ENCODE measurements around the gene AMOTL1. TPM values are rescaled to one million over a fixed set of nuclear protein-coding genes. Genes with fewer than 3 reads are reported as not detected.
A peak's percentile ranks its signal among the peaks of the same experiment; 100 is the strongest.

Gene AMOTL1
- total RNA-seq, 1 experiment from 2014 or later = 32.6 TPM

DNA sequence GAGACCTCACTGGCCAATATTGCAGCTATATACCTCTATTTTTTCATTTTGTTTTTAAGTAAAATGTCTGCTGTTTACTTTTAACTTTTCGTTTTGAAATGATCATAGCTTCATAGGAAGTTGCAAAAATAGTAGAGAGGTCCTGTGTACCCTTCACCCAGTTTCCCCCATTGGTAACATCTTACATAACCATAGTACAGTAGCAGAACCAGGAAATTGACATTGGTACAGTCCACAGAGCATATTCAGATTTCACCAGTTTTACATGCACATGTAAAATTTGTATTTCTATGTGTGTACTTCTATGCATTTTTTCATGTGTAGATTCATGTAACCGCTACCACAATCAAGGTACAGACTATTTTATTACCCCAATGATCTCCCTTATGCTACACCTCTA lies 3.8 kb downstream of the AMOTL1 start:
- DNase-seq (no peak), ATAC-seq (no peak)
- ChIA-PET POLR2A (ENCODE audit: unreplicated experiment) (no interaction called here), CTCF (interaction anchor here (0.5 to 0.6 kb wide), 3 partner anchors 9 to 49 kb away, joined by 3 read pairs; no protein-coding TSS in a partner anchor)
- Histone ChIP-seq H2AFZ (ENCODE audit: low read length) (no peak overlapping the region), H3K4me2 (ENCODE audit: low read length) (peak overlapping the region; percentile 95), H3K9ac (ENCODE audit: low read length) (no peak overlapping the region), H3K4me3 (ENCODE audit: low read length) (peak overlapping the region; percentile 94), H3F3A (ENCODE audit: low read length, unreplicated experiment) (no peaks in the 10 kb centered on the region), H3K27ac (ENCODE audit: low read length) (peak overlapping the region; percentile 51), H3K9me2 (replicated peaks; ENCODE audit: low read length) (no peaks in the 10 kb centered on the region), H3K4me1 (ENCODE audit: insufficient read depth, low read length) (peaks cover 67% of the 10 kb centered on the region), H3K9me3 (ENCODE audit: low read length) (no peaks in the 10 kb centered on the region), H4K20me1 (ENCODE audit: low read length) (peaks cover 70% of the 10 kb centered on the region), H3K27me3 (ENCODE audit: low read length) (no peaks in the 10 kb centered on the region), H3K79me2 (ENCODE audit: low read length) (peaks cover 87% of the 10 kb centered on the region), H3K36me3 (ENCODE audit: low read depth, low read length) (no peaks in the 10 kb centered on the region)
- intact Hi-C loops (cut with micrococcal nuclease) = loop anchor here (5.0 kb wide), 1 partner anchor 200 kb away; the partner anchor contains the start of genes CWC15 and KDM4D
- BruUV-seq (replicated peaks) = no TSS peak
- no peak for TF ChIP-seq EZH2 (IDR thresholded peaks at IDR 0.05; ENCODE audit: low read length, unreplicated experiment)
- TF ChIP-seq, protein P1, sequence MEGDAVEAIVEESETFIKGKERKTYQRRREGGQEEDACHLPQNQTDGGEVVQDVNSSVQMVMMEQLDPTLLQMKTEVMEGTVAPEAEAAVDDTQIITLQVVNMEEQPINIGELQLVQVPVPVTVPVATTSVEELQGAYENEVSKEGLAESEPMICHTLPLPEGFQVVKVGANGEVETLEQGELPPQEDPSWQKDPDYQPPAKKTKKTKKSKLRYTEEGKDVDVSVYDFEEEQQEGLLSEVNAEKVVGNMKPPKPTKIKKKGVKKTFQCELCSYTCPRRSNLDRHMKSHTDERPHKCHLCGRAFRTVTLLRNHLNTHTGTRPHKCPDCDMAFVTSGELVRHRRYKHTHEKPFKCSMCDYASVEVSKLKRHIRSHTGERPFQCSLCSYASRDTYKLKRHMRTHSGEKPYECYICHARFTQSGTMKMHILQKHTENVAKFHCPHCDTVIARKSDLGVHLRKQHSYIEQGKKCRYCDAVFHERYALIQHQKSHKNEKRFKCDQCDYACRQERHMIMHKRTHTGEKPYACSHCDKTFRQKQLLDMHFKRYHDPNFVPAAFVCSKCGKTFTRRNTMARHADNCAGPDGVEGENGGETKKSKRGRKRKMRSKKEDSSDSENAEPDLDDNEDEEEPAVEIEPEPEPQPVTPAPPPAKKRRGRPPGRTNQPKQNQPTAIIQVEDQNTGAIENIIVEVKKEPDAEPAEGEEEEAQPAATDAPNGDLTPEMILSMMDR (conservative IDR thresholded peaks at IDR 0.05; ENCODE audit: low read depth, low read length) = no peak
- no peak for TF ChIP-seq EZH2phosphoT487 (IDR thresholded peaks at IDR 0.05; ENCODE audit: borderline replicate concordance, low read length)

DNA sequence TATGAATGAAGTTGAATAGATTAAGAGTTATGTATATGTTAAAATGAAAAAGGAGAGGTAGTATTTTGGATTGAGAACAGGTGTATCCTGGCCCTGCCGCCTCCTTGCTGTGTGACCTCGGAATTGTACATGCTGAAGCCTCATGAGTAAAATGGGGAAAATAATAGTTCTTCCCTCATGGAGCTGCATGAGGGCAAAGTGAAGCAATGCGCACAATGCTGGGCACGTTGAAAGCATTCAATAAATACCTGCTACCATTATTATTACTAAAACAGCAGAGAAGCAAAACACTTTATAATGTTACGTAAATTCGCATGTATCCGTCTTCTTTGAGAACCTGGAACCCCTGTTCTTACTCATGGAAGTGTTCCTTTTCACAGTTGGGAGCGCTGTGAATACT lies 5.7 kb downstream of the AMOTL1 start:
- BruUV-seq (replicated peaks) = no TSS peak
- DNase-seq = no peak
- CTCF ChIA-PET = interaction anchor here (0.6 kb wide), 1 partner anchor 47 kb away, joined by 3 read pairs; no protein-coding TSS in a partner anchor
- TF ChIP-seq, protein P1 (conservative IDR thresholded peaks at IDR 0.05; ENCODE audit: low read depth, low read length) = no peak
- TF ChIP-seq EZH2 (IDR thresholded peaks at IDR 0.05; ENCODE audit: low read length, unreplicated experiment) (no peak), EZH2phosphoT487 (IDR thresholded peaks at IDR 0.05; ENCODE audit: borderline replicate concordance, low read length) (no peak)
- no peak overlapping the region for H3K9ac ChIP-seq (ENCODE audit: low read length)
- no peaks in the 10 kb centered on the region for H3K27me3 ChIP-seq (ENCODE audit: low read length)
- POLR2A ChIA-PET (ENCODE audit: unreplicated experiment) = no interaction called here
- peaks cover 62% of the 10 kb centered on the region for H3K4me1 ChIP-seq (ENCODE audit: insufficient read depth, low read length)
- H3K9me2 ChIP-seq (replicated peaks; ENCODE audit: low read length) = no peaks in the 10 kb centered on the region
- H3K79me2 ChIP-seq (ENCODE audit: low read length) = peaks cover 100% of the 10 kb centered on the region
- peaks cover 74% of the 10 kb centered on the region for H4K20me1 ChIP-seq (ENCODE audit: low read length)
- no peak for ATAC-seq
- no peak overlapping the region; the same call in 1 of the 2 replicates for H3K4me2 ChIP-seq (ENCODE audit: low read length)
- no peaks in the 10 kb centered on the region for H3F3A ChIP-seq (ENCODE audit: low read length, unreplicated experiment)
- H3K9me3 ChIP-seq (ENCODE audit: low read length) = no peaks in the 10 kb centered on the region
- no peak overlapping the region for H2AFZ ChIP-seq (ENCODE audit: low read length)
- H3K4me3 ChIP-seq (ENCODE audit: low read length) = no peak overlapping the region
- H3K36me3 ChIP-seq (ENCODE audit: low read depth, low read length) = no peaks in the 10 kb centered on the region
- H3K27ac ChIP-seq (ENCODE audit: low read length) = no peak overlapping the region
- intact Hi-C loops (cut with micrococcal nuclease) = loop anchor here (5.0 kb wide), 1 partner anchor 198 kb away; the partner anchor contains the start of genes CWC15 and KDM4D

DNA sequence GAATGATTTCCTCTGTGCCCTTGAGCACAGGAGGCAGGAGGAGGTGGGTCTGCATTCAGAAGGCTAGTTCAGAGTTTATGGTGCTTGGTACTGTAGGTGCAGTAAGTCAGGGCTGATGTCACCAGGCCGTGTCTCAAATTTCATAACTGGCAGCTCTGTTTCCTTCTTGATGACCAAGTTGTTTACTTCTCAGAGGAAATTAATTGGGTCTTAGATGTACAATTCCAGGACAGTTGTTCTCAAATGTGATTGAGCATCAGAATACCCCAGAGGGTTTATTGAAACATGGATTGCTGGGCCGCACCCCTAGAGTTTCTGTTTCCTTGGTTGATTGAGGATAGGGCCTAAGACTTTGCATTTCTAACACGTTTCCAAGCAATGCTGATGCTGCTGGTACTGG lies 6.2 kb downstream of the AMOTL1 start:
- Histone ChIP-seq H3K9me2 (replicated peaks; ENCODE audit: low read length) (no peaks in the 10 kb centered on the region), H3K9me3 (ENCODE audit: low read length) (no peaks in the 10 kb centered on the region), H3K4me2 (ENCODE audit: low read length) (no peak overlapping the region; the same call in 1 of the 2 replicates), H3K79me2 (ENCODE audit: low read length) (peaks cover 100% of the 10 kb centered on the region), H3K27me3 (ENCODE audit: low read length) (no peaks in the 10 kb centered on the region), H2AFZ (ENCODE audit: low read length) (no peak overlapping the region), H3K9ac (ENCODE audit: low read length) (no peak overlapping the region), H3K36me3 (ENCODE audit: low read depth, low read length) (no peaks in the 10 kb centered on the region), H3F3A (ENCODE audit: low read length, unreplicated experiment) (no peaks in the 10 kb centered on the region), H3K4me1 (ENCODE audit: insufficient read depth, low read length) (peaks cover 62% of the 10 kb centered on the region), H3K4me3 (ENCODE audit: low read length) (no peak overlapping the region), H3K27ac (ENCODE audit: low read length) (no peak overlapping the region), H4K20me1 (ENCODE audit: low read length) (peaks cover 73% of the 10 kb centered on the region)
- POLR2A ChIA-PET (ENCODE audit: unreplicated experiment) = no interaction called here
- no TSS peak for BruUV-seq (replicated peaks)
- CTCF ChIA-PET = interaction anchor here (0.6 kb wide), 1 partner anchor 48 kb away, joined by 3 read pairs; no protein-coding TSS in a partner anchor
- ATAC-seq = peak; percentile 55
- intact Hi-C loops (cut with micrococcal nuclease) = loop anchor here (5.0 kb wide), 1 partner anchor 198 kb away; the partner anchor contains the start of genes CWC15 and KDM4D
- peak; percentile 54 for DNase-seq
- TF ChIP-seq, protein P1 (conservative IDR thresholded peaks at IDR 0.05; ENCODE audit: low read depth, low read length) = no peak
- TF ChIP-seq EZH2phosphoT487 (IDR thresholded peaks at IDR 0.05; ENCODE audit: borderline replicate concordance, low read length) (no peak), EZH2 (IDR thresholded peaks at IDR 0.05; ENCODE audit: low read length, unreplicated experiment) (no peak)
